ENCODE measurements around the gene ZNF804B.

ZNF804B gene

DNA sequence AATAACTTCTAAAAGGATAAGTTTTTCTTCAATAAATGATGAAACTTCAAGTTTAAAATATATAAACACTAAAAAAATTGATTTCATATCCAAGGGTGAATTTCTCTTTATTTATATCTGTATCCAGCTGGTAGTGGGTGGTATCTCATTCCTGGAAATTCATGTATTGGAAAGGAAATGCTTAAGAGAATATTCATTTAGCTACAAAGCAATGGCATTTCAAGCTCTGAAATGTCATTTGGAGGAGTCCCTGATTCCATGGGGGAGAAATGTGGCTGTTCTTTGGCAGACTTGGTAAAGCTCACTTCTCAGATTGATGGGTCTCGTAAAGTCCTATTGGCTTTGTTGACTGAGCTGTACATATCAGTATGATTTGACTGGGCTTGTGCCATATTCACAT is 192.3 kb downstream of the ZNF804B start:
- WGBS, 2 experiments, result 86 to 92% methylated on average over 1 of the region's 1 CpG
- no peaks in the 10 kb centered on the region for H3K9me3 ChIP-seq (ENCODE audit: control insufficient read depth, low read length)

DNA sequence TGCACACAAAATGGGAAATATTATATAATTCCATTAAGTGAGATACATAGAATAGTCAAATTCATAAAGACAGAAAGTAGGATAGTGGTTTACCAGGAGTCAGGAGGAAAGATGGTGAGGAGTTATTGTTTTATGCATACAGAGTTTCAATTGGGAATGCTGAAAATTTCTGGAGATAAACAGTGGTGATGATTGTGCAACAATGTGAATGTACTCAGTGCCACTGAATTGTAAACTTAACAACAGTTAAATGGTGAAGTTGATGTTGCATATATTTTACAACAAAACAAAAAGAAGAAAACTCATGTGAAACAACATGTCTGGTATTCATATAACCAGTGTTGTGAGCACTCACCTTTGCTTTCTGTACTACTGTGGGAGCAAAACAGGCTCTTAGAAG is 204.9 kb downstream of the ZNF804B start:
- no peaks in the 10 kb centered on the region for H3K4me1 ChIP-seq (ENCODE audit: control insufficient read depth, insufficient read depth, low read length)
- H3K27me3 ChIP-seq (ENCODE audit: control insufficient read depth, insufficient read depth, low read length, poor library complexity, severe bottlenecking), result no peaks in the 10 kb centered on the region
- no peak overlapping the region for H3K27ac ChIP-seq (ENCODE audit: insufficient read depth, low read depth, low read length, poor library complexity, severe bottlenecking)
- H3K9me3 ChIP-seq (ENCODE audit: control insufficient read depth, low read length), result no peaks in the 10 kb centered on the region
- H3K4me3 ChIP-seq (ENCODE audit: insufficient read depth, low read depth, low read length), result no peak overlapping the region
- no peaks in the 10 kb centered on the region for H3K36me3 ChIP-seq (ENCODE audit: control insufficient read depth, insufficient read depth, low read length)

More for the DNA sequence above, 192.3 kb downstream of the ZNF804B start:
- no peaks in the 10 kb centered on the region for H3K27me3 ChIP-seq (ENCODE audit: control insufficient read depth, insufficient read depth, low read length, poor library complexity, severe bottlenecking)
- H3K36me3 ChIP-seq (ENCODE audit: control insufficient read depth, insufficient read depth, low read length), result no peaks in the 10 kb centered on the region
- H3K27ac ChIP-seq (ENCODE audit: insufficient read depth, low read depth, low read length, poor library complexity, severe bottlenecking), result no peak overlapping the region
- no peaks in the 10 kb centered on the region for H3K4me1 ChIP-seq (ENCODE audit: control insufficient read depth, insufficient read depth, low read length)
- no peak overlapping the region for H3K4me3 ChIP-seq (ENCODE audit: insufficient read depth, low read depth, low read length)

DNA sequence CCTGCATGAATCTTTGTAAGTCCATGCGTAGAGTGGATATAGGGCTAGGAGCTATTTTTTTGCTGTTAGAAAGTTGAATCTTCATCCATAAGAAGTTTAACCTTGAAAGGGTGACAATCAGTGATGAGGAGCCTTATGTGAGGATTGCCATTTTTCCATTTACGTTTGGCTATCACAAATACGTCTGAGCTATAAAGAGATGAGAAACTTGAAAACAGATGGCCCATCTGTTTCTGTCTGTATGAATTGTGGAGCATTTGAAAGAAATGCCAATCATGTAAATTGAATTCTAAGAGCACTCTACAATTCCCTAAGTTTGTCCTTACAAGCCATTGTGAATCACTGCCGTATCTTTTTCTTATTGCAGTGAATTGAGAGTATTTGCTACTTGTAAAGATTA is 205.9 kb downstream of the ZNF804B start:
- Histone ChIP-seq H3K9me3 (ENCODE audit: control insufficient read depth, low read length) (no peaks in the 10 kb centered on the region), H3K27ac (ENCODE audit: insufficient read depth, low read depth, low read length, poor library complexity, severe bottlenecking) (no peak overlapping the region), H3K36me3 (ENCODE audit: control insufficient read depth, insufficient read depth, low read length) (no peaks in the 10 kb centered on the region), H3K4me3 (ENCODE audit: insufficient read depth, low read depth, low read length) (no peak overlapping the region), H3K4me1 (ENCODE audit: control insufficient read depth, insufficient read depth, low read length) (no peaks in the 10 kb centered on the region), H3K27me3 (ENCODE audit: control insufficient read depth, insufficient read depth, low read length, poor library complexity, severe bottlenecking) (no peaks in the 10 kb centered on the region)
- WGBS, 2 experiments, result 53 to 57% methylated on average over 3 to 4 of the region's 4 CpGs

DNA sequence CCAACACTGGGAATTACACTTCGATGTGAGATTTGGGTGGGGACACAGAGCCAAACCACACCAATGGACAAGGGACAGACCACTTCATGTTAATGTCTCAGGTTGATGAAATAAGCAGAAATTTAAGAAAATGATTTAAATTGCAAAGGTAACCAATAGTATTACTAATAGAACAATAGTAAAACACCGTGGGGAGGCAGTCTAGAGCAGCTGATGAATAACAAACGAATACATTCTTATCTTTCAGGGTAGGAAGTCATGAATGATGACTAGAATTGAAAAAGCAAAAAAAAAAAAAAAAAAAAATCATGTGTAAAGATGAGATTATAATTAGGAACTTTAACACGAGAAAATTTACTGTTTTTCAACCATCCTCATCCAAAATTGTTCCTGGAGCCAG is 207.9 kb downstream of the ZNF804B start:
- Histone ChIP-seq H3K27ac (ENCODE audit: insufficient read depth, low read depth, low read length, poor library complexity, severe bottlenecking) (no peak overlapping the region), H3K9me3 (ENCODE audit: control insufficient read depth, low read length) (no peaks in the 10 kb centered on the region), H3K36me3 (ENCODE audit: control insufficient read depth, insufficient read depth, low read length) (no peaks in the 10 kb centered on the region), H3K4me1 (ENCODE audit: control insufficient read depth, insufficient read depth, low read length) (no peaks in the 10 kb centered on the region), H3K27me3 (ENCODE audit: control insufficient read depth, insufficient read depth, low read length, poor library complexity, severe bottlenecking) (no peaks in the 10 kb centered on the region), H3K4me3 (ENCODE audit: insufficient read depth, low read depth, low read length) (no peak overlapping the region)
- 76 to 79% methylated on average over 3 to 4 of the region's 4 CpGs for WGBS, 2 experiments

DNA sequence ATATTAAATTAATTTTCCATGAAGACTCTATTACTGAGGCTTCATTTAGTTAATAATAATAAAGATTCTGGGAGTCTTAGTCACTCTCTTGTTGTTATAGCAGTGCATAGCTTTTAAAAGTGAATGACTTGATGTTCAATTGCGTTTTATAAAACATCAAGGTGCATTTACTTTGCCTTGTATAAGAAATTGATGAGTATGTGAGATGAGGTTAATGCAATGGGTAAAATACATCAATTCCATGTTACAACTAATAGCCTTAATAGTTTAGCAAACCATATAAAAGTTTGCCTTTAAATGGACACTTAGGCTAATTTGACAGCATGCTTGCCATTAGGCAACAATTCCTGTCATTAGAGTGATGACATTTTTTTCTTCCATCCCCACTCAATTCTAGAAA is 209.7 kb downstream of the ZNF804B start:
- H3K4me1 ChIP-seq (ENCODE audit: control insufficient read depth, insufficient read depth, low read length), result no peaks in the 10 kb centered on the region
- H3K27me3 ChIP-seq (ENCODE audit: control insufficient read depth, insufficient read depth, low read length, poor library complexity, severe bottlenecking), result no peaks in the 10 kb centered on the region
- no peaks in the 10 kb centered on the region for H3K9me3 ChIP-seq (ENCODE audit: control insufficient read depth, low read length)
- H3K36me3 ChIP-seq (ENCODE audit: control insufficient read depth, insufficient read depth, low read length), result no peaks in the 10 kb centered on the region
- 100% methylated on average over 1 of the region's 1 CpG for WGBS, 2 experiments
- H3K4me3 ChIP-seq (ENCODE audit: insufficient read depth, low read depth, low read length), result no peak overlapping the region
- no peak overlapping the region for H3K27ac ChIP-seq (ENCODE audit: insufficient read depth, low read depth, low read length, poor library complexity, severe bottlenecking)

DNA sequence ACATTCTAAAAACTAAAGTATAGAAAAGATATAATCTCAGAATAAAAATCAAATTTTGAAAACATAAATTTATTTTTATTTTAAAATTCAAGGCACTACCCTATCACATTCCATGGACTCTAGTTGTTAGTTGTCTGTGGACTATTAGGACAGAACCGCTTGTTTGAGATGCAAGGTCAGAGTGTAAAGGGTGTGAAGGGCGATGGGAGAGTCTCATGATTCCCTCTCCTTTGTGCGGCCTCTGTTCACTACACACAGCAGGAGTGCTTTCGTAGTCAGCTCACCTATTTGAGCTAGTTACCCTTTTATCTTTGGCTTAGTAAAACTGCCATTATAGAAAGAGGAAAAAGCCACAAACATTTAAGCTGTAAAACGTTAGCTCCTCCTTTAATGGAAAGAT is 225.8 kb downstream of the ZNF804B start:
- no peaks in the 10 kb centered on the region for H3K36me3 ChIP-seq (ENCODE audit: control insufficient read depth, insufficient read depth, low read length)
- no peaks in the 10 kb centered on the region for H3K9me3 ChIP-seq (ENCODE audit: control insufficient read depth, low read length)
- no peak overlapping the region for H3K27ac ChIP-seq (ENCODE audit: insufficient read depth, low read depth, low read length, poor library complexity, severe bottlenecking)
- no peaks in the 10 kb centered on the region for H3K4me1 ChIP-seq (ENCODE audit: control insufficient read depth, insufficient read depth, low read length)
- no peak overlapping the region for H3K4me3 ChIP-seq (ENCODE audit: insufficient read depth, low read depth, low read length)
- WGBS, 2 experiments, result 59 to 62% methylated on average over 5 of the region's 5 CpGs
- no peaks in the 10 kb centered on the region for H3K27me3 ChIP-seq (ENCODE audit: control insufficient read depth, insufficient read depth, low read length, poor library complexity, severe bottlenecking)

DNA sequence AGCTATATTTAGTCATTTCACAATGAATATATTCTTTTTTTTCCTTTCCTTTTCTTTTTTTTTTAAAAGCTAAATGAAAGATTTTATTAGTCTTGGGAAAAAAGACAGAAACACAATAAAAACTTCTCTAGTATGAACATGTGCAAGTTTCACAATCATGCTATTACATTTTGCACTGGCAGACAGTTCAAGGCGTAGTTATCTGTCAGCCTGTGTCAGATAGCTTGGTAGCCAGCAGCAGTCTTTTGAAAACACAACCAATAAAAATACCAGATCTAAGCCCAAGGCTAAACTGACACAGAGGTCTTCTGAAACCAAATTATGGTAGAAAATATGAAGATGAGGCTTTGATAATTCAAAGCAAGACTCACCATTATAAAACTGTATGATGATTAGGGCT is 241.8 kb downstream of the ZNF804B start:
- Histone ChIP-seq H3K4me3 (ENCODE audit: insufficient read depth, low read depth, low read length) (no peak overlapping the region), H3K36me3 (ENCODE audit: control insufficient read depth, insufficient read depth, low read length) (no peaks in the 10 kb centered on the region), H3K4me1 (ENCODE audit: control insufficient read depth, insufficient read depth, low read length) (no peaks in the 10 kb centered on the region), H3K9me3 (ENCODE audit: control insufficient read depth, low read length) (no peaks in the 10 kb centered on the region), H3K27ac (ENCODE audit: insufficient read depth, low read depth, low read length, poor library complexity, severe bottlenecking) (no peak overlapping the region), H3K27me3 (ENCODE audit: control insufficient read depth, insufficient read depth, low read length, poor library complexity, severe bottlenecking) (no peaks in the 10 kb centered on the region)
- WGBS, 2 experiments, result 88 to 91% methylated on average over 1 of the region's 1 CpG

DNA sequence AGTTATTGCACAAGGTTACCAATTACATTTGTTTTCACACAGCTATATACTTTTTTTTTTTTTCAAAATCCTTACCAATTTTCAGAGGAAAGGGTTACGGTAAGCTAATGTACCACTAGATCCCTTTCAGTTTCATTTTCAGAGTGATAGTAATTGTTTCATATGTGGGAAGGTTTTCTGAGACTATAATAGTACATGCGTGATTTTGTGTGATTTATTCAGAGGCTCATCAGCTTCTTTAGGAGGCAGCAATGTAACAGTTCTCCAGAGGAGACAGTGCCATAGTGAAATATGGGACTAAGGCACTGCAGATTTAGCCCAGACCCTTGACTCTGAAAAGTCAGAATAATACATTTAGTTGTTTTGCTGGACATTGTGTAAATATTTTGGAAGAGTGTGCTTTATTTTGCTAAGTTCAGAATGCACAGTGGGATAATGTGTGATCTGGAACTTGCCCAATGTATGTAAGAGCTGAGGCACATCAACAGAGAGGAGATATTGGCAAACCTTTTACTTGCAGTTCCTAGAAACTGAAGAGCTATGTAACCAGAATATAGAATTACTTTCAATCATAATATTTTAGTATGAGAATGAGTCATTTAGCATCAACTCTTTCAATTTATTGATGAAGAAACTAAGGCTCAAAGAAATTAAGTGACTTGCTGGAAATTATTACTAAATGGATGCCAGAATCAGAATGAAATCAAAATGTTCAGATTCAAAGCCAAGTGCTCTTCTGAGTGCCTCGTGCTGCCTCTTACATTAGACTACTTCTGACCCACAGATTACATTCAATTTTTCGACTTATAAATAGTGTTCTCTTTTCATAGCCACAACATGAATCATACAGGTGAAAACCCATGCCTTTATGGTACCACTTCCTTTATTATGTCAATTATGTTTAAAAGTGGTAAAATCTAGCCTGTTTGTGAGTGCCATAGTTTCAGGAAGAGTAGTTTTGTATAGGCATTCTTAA is 243.8 kb downstream of the ZNF804B start:
- no peaks in the 10 kb centered on the region for H3K36me3 ChIP-seq (ENCODE audit: control insufficient read depth, insufficient read depth, low read length)
- no peaks in the 10 kb centered on the region for H3K4me1 ChIP-seq (ENCODE audit: control insufficient read depth, insufficient read depth, low read length)
- H3K27ac ChIP-seq (ENCODE audit: insufficient read depth, low read depth, low read length, poor library complexity, severe bottlenecking), result no peak overlapping the region
- H3K4me3 ChIP-seq (ENCODE audit: insufficient read depth, low read depth, low read length), result no peak overlapping the region
- H3K27me3 ChIP-seq (ENCODE audit: control insufficient read depth, insufficient read depth, low read length, poor library complexity, severe bottlenecking), result no peaks in the 10 kb centered on the region
- 85 to 90% methylated on average over 4 of the region's 4 CpGs for WGBS, 2 experiments
- no peaks in the 10 kb centered on the region for H3K9me3 ChIP-seq (ENCODE audit: control insufficient read depth, low read length)

DNA sequence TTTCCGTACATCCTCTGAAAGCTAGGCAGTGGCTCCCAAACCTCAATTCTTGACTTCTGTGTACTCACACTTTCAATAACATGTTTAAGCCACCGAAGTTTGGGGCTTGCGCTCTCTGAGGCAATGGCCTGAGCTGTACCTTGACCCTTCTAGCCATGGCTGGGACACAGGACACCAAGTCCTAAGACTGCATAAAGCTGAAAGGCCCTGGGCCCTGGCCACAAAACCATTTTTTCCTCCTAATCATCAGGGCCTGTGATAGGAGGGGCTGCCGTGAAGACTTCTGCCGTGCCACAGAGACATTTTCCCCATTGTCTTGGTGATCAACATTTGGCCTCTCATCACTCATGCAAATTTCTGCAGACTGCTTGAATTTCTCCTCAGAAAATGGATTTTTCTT is 252.5 kb downstream of the ZNF804B start:
- Histone ChIP-seq H3K4me3 (ENCODE audit: insufficient read depth, low read depth, low read length) (no peak overlapping the region), H3K27ac (ENCODE audit: insufficient read depth, low read depth, low read length, poor library complexity, severe bottlenecking) (no peak overlapping the region), H3K9me3 (ENCODE audit: control insufficient read depth, low read length) (no peaks in the 10 kb centered on the region), H3K4me1 (ENCODE audit: control insufficient read depth, insufficient read depth, low read length) (no peaks in the 10 kb centered on the region), H3K36me3 (ENCODE audit: control insufficient read depth, insufficient read depth, low read length) (no peaks in the 10 kb centered on the region), H3K27me3 (ENCODE audit: control insufficient read depth, insufficient read depth, low read length, poor library complexity, severe bottlenecking) (no peaks in the 10 kb centered on the region)
- 89 to 91% methylated on average over 5 of the region's 5 CpGs for WGBS, 2 experiments

DNA sequence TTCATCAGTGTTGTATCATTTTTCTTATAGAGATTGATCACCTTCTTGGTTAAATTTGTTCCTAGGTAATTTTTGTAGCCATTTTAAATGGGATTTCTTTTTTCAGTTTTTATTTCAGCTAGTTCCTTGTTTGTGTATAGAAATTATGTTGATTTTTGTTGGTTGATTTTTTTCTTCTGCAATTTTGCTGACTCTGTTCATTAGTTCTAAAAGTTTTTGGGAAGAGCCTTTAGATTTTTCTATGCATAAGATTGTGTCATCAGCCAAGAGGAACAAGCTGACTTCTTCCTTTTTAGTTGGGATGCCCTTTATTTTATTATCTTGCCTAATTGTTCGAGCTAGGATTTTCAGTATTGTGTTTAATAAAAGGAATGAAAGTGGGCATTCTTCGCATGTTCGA is 258.2 kb downstream of the ZNF804B start:
- H3K27me3 ChIP-seq (ENCODE audit: control insufficient read depth, insufficient read depth, low read length, poor library complexity, severe bottlenecking), result no peaks in the 10 kb centered on the region
- no peak overlapping the region for H3K27ac ChIP-seq (ENCODE audit: insufficient read depth, low read depth, low read length, poor library complexity, severe bottlenecking)
- no peaks in the 10 kb centered on the region for H3K4me1 ChIP-seq (ENCODE audit: control insufficient read depth, insufficient read depth, low read length)
- no peaks in the 10 kb centered on the region for H3K9me3 ChIP-seq (ENCODE audit: control insufficient read depth, low read length)
- H3K4me3 ChIP-seq (ENCODE audit: insufficient read depth, low read depth, low read length), result no peak overlapping the region
- 88 to 100% methylated on average over 3 of the region's 3 CpGs for WGBS, 2 experiments
- no peaks in the 10 kb centered on the region for H3K36me3 ChIP-seq (ENCODE audit: control insufficient read depth, insufficient read depth, low read length)

All from ectodermal cell (in vitro differentiated cells).